ENCODE measurements around the gene MGAT4B.

The MGAT4B gene

DNA sequence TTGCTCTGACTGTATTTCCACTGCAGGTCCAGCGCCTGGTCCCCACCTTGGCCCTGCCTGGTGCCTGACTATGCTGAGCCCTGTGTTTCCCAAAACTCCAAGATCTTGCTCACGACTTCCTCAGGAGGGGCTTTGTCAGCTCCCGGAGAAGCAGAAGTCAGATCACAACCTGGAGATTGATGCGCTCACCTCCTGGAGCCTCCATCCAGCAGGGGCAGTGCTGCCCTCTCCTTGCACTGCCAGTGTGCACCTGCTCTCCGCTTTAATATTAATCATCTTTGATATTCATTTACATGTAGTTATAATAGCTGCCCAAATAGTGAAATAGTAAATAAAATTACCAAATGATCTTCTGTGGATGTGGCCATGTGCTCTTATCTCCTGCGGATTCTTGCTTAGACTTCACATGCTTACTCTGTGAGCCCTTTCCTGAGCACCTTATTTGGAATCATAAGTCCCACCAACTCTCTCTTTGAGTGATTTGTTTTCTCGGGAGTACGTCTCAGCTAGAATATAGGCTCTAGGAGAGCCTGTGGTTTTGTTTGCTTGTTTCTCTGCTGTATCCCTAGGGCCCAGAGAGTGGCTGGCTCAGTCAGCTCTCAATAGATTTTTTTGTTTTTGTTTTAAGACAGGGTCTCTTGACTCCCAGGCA lies 56.7 kb downstream of the MGAT4B start:
- H3K27ac ChIP-seq, result no peak overlapping the region
- no peak for TF ChIP-seq ZFX (IDR thresholded peaks at IDR 0.05)
- no peak for TF ChIP-seq CTCF (conservative IDR thresholded peaks at IDR 0.05)

DNA sequence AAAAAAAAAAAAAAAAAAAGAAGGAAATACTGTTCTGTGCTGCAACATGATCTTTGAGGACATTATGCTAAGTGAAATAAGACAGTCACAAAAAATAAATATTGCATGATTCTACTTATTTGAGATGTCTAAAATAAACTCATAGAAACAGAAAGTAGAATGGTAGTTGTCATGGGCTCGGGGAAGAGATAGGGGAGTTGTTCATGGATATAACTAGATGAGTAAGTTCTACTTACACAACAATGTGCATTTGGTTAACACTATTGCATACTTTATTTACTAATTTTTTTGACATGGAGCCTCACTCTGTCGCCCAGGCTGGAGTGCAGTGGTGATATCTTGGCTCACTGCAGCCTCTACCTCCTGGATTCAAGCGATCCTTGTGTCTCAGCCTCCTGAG lies 58.9 kb downstream of the MGAT4B start:
- TF ChIP-seq ZFX (IDR thresholded peaks at IDR 0.05) (no peak), CTCF (conservative IDR thresholded peaks at IDR 0.05) (no peak)
- H3K27ac ChIP-seq, result no peak overlapping the region
